K562 (cell line): ENCODE results near the gene LAP3. TPM values are rescaled to one million over a fixed set of nuclear protein-coding genes. Genes with fewer than 3 reads are reported as not detected.

Experiments used
- HDAC6 ChIP-seq: IDR thresholded peaks from 2 replicates; pipeline ENCODE4 v1.6.1; 2012; ENCODE audit warnings: low read depth, mild to moderate bottlenecking, control low read depth, inconsistent platforms, low read length, moderate library complexity
- HIVEP1 ChIP-seq: fragments of 250-450 bp; sonication (Bioruptor Pico); IDR thresholded peaks from 2 replicates; pipeline ENCODE4 v1.4.0; 2020; ENCODE audit warnings: mild to moderate bottlenecking
- L3MBTL2 ChIP-seq: fragments of 450-650 bp; IDR thresholded peaks from 2 replicates; pipeline ENCODE4 v1.6.1; 2016; ENCODE audit warnings: mild to moderate bottlenecking, moderate library complexity
- LCOR ChIP-seq: sonication (generic); formaldehyde crosslinking; IDR thresholded peaks from 2 replicates; pipeline ENCODE4 v1.8.0; 2022; ENCODE audit warnings: mild to moderate bottlenecking, missing genetic modification reagents
- NCOA1 ChIP-seq: fragments of 450-650 bp; IDR thresholded peaks from 2 replicates; pipeline ENCODE4 v1.6.1; 2016; ENCODE audit warnings: low read depth
- SAP30 ChIP-seq: fragments of 200-600 bp; sonication (generic); IDR thresholded peaks from 2 replicates; pipeline ENCODE4 v1.6.1; 2012; ENCODE audit warnings: borderline replicate concordance, low read depth, mild to moderate bottlenecking, moderate library complexity, low read length, control low read depth, inconsistent platforms; ENCODE audit not compliant: insufficient read depth, poor library complexity, severe bottlenecking
- SMARCC2 ChIP-seq: fragments of 450-650 bp; IDR thresholded peaks from 2 replicates; pipeline ENCODE4 v1.6.1; 2017; ENCODE audit warnings: antibody characterized with exemption, moderate library complexity, mild to moderate bottlenecking, low read depth
- ZBTB8A ChIP-seq: fragments of 450-650 bp; IDR thresholded peaks from 2 replicates; pipeline ENCODE4 v1.6.1; 2018; ENCODE audit warnings: mild to moderate bottlenecking, moderate library complexity; ENCODE audit not compliant: partially characterized antibody
- ZFX ChIP-seq: sonication (generic); formaldehyde crosslinking; IDR thresholded peaks from 2 replicates; pipeline ENCODE4 v1.8.0; 2022; ENCODE audit warnings: mild to moderate bottlenecking, missing genetic modification reagents, moderate library complexity
- ZNF143 ChIP-seq: sonication (generic); formaldehyde crosslinking; IDR thresholded peaks from 2 replicates; pipeline ENCODE4 v1.9.0; 2022; ENCODE audit warnings: mild to moderate bottlenecking, missing genetic modification reagents
- polyA plus RNA-seq, 8 experiments: library from polyadenylated mRNA; depleted of rRNA in 4 of 8; stranded (reverse) in 5 of 8; unstranded in 3 of 8; fragments of >200 nt; fragmentation: Nextera tagmentation in 2 of 8; fragmentation: Illumina TruSeq in 1 of 8; extraction: Ambion mirVana in 2 of 8; extraction: Trizol in 1 of 8; gene quantifications; 2 replicates each; pipeline versions ENCODE4 v1.2.1 to v1.2.3, GENCODE V29; 2011 to 2014; ENCODE audit warnings: inconsistent platforms in 1 of 8, missing spikeins in 1 of 8
- total RNA-seq, 7 experiments: library from RNA; depleted of rRNA in 6 of 7; stranded (reverse); fragments of >200 nt in 6 of 7; fragmentation: Illumina TruSeq in 2 of 7; extraction: Trizol in 2 of 7; gene quantifications; 2 replicates each; pipeline versions ENCODE4 v1.2.1 to v1.2.3, GENCODE V29; 2011 to 2021; ENCODE audit warnings: low replicate concordance in 1 of 7
- TF ChIP-seq, protein P1 (sequence below): sonication (generic); formaldehyde crosslinking; IDR thresholded peaks from 2 replicates; pipeline ENCODE4 v1.8.0; 2022; ENCODE audit warnings: mild to moderate bottlenecking, missing genetic modification reagents
- TF ChIP-seq, protein P2 (sequence below), 2 experiments: fragments of 450-650 bp; conservative IDR thresholded peaks; 2 replicates each; pipeline ENCODE4 v1.6.1; 2017; ENCODE audit warnings: mild to moderate bottlenecking in 2 of 2, moderate library complexity in 2 of 2
- TF ChIP-seq, protein P3 (sequence below): fragments of 150-350 bp; IDR thresholded peaks from 2 replicates; pipeline ENCODE4 v1.6.1; 2014; ENCODE audit warnings: low read depth, mild to moderate bottlenecking, low read length, borderline replicate concordance

LAP3 gene
- total and polyA plus RNA-seq, 9 of the 15 experiments (the other 6 are each of a cell fraction or from before 2014, with no cell fraction given): 82.3 to 170 (median 107) TPM

DNA sequence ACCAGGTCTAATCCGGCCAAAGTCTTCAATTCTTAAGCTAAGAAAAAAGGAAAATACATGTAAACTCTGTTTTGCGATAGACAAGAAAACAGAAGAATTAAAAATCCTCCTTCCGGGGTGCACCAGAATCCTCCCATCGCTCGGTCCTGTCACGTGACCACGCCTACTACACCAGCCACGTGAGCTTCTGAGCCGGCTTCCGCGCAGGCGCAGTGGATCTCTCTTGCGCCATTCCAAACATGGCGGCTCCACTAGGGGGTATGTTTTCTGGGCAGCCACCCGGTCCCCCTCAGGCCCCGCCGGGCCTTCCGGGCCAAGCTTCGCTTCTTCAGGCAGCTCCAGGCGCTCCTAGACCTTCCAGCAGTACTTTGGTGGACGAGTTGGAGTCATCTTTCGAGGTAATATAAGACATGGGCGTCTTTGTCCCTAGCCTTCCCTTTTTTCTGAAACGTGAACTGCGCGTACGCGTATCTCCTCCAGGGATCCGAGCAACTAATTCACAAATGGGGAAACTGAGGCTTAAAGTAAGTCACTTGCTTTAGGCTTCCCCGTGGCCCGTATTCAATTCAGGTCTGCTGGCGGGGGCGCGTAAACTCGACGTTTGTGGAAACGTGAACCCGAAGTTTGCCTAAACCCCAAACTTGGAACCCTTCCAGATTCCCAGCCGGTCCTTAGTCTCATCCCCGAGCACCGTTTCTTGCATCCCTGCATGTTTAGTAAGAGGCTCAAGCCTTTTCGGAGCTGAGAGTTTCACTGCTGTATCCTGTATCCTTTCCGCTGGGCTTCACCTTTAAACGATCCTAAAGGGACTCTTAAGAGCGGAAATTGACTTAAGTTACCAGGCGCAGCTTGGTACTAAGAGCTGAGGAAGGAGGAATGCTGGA lies 37.7 kb downstream of the LAP3 start, which contains the start of gene MED28 (continued):
- TF ChIP-seq L3MBTL2 (peak; percentile 38), ZFX (CRISPR knock-in tag) (peak; percentile 74), ZBTB8A (no peak), SAP30 (no peak), NCOA1 (no peak), HIVEP1 (CRISPR knock-in tag) (no peak), HDAC6 (no peak), ZNF143 (CRISPR knock-in tag) (no peak), SMARCC2 (no peak), LCOR (no peak)
- TF ChIP-seq, protein P1, sequence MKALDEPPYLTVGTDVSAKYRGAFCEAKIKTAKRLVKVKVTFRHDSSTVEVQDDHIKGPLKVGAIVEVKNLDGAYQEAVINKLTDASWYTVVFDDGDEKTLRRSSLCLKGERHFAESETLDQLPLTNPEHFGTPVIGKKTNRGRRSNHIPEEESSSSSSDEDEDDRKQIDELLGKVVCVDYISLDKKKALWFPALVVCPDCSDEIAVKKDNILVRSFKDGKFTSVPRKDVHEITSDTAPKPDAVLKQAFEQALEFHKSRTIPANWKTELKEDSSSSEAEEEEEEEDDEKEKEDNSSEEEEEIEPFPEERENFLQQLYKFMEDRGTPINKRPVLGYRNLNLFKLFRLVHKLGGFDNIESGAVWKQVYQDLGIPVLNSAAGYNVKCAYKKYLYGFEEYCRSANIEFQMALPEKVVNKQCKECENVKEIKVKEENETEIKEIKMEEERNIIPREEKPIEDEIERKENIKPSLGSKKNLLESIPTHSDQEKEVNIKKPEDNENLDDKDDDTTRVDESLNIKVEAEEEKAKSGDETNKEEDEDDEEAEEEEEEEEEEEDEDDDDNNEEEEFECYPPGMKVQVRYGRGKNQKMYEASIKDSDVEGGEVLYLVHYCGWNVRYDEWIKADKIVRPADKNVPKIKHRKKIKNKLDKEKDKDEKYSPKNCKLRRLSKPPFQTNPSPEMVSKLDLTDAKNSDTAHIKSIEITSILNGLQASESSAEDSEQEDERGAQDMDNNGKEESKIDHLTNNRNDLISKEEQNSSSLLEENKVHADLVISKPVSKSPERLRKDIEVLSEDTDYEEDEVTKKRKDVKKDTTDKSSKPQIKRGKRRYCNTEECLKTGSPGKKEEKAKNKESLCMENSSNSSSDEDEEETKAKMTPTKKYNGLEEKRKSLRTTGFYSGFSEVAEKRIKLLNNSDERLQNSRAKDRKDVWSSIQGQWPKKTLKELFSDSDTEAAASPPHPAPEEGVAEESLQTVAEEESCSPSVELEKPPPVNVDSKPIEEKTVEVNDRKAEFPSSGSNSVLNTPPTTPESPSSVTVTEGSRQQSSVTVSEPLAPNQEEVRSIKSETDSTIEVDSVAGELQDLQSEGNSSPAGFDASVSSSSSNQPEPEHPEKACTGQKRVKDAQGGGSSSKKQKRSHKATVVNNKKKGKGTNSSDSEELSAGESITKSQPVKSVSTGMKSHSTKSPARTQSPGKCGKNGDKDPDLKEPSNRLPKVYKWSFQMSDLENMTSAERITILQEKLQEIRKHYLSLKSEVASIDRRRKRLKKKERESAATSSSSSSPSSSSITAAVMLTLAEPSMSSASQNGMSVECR: peak; percentile 82
- TF ChIP-seq, protein P2, sequence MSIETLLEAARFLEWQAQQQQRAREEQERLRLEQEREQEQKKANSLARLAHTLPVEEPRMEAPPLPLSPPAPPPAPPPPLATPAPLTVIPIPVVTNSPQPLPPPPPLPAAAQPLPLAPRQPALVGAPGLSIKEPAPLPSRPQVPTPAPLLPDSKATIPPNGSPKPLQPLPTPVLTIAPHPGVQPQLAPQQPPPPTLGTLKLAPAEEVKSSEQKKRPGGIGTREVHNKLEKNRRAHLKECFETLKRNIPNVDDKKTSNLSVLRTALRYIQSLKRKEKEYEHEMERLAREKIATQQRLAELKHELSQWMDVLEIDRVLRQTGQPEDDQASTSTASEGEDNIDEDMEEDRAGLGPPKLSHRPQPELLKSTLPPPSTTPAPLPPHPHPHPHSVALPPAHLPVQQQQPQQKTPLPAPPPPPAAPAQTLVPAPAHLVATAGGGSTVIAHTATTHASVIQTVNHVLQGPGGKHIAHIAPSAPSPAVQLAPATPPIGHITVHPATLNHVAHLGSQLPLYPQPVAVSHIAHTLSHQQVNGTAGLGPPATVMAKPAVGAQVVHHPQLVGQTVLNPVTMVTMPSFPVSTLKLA (conservative IDR thresholded peaks at IDR 0.05): peak; percentile 89 to 94
- TF ChIP-seq, protein P3, sequence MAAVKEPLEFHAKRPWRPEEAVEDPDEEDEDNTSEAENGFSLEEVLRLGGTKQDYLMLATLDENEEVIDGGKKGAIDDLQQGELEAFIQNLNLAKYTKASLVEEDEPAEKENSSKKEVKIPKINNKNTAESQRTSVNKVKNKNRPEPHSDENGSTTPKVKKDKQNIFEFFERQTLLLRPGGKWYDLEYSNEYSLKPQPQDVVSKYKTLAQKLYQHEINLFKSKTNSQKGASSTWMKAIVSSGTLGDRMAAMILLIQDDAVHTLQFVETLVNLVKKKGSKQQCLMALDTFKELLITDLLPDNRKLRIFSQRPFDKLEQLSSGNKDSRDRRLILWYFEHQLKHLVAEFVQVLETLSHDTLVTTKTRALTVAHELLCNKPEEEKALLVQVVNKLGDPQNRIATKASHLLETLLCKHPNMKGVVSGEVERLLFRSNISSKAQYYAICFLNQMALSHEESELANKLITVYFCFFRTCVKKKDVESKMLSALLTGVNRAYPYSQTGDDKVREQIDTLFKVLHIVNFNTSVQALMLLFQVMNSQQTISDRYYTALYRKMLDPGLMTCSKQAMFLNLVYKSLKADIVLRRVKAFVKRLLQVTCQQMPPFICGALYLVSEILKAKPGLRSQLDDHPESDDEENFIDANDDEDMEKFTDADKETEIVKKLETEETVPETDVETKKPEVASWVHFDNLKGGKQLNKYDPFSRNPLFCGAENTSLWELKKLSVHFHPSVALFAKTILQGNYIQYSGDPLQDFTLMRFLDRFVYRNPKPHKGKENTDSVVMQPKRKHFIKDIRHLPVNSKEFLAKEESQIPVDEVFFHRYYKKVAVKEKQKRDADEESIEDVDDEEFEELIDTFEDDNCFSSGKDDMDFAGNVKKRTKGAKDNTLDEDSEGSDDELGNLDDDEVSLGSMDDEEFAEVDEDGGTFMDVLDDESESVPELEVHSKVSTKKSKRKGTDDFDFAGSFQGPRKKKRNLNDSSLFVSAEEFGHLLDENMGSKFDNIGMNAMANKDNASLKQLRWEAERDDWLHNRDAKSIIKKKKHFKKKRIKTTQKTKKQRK: no peak
